H1 (cell line): ENCODE measurements around the gene ELFN1. TPM values are rescaled to one million over a fixed set of nuclear protein-coding genes. Genes with fewer than 3 reads are reported as not detected.
A peak's percentile ranks its signal among the peaks of the same experiment; 100 is the strongest.

ENCODE experiments used
- CTCF ChIA-PET: fragments of 300-600 bp; sonication (Branson Sonifier 250); formaldehyde crosslinking; loops from one replicate; lab custom pipeline; 2021; ENCODE audit not compliant: partially characterized antibody; lab: Charles Lee
- POLR2A ChIA-PET: fragments of 300-600 bp; sonication (Branson Sonifier 250); formaldehyde crosslinking; loops from one replicate; lab custom pipeline; 2021; ENCODE audit warnings: inconsistent platforms; ENCODE audit not compliant: partially characterized antibody; lab: Charles Lee
- DNase-seq, 2 experiments: peaks; one replicate each; pipeline versions ENCODE4 v3.0.0 to v3.0.0-alpha.2; 2010 to 2022; ENCODE audit warnings: low spot score in 2 of 2, low read depth in 1 of 2, mixed read lengths in 1 of 2
- FAIRE-seq: peaks from 2 replicates; lab custom pipeline; 2011; peaks lifted over from hg19 to GRCh38; lab: Jason Lieb, UNC
- H2AFZ ChIP-seq: 2 replicates; pipeline ENCODE4 v1.8.1; 2012; ENCODE audit warnings: low read length, inconsistent platforms
- H2AK5ac ChIP-seq: 2 replicates; pipeline ENCODE4 v1.6.1; 2013; ENCODE audit warnings: low read depth, low read length
- H2BK120ac ChIP-seq: replicated peaks from 2 replicates; pipeline ENCODE3; 2013; ENCODE audit warnings: low read depth, low read length, inconsistent platforms
- H2BK12ac ChIP-seq: 2 replicates; pipeline ENCODE4 v1.6.1; 2013; ENCODE audit warnings: low read depth, low read length
- H2BK15ac ChIP-seq: 2 replicates; pipeline ENCODE4 v1.6.1; 2013; ENCODE audit warnings: low read length
- H2BK20ac ChIP-seq: 2 replicates; pipeline ENCODE4 v1.6.1; 2013; ENCODE audit warnings: low read length
- H2BK5ac ChIP-seq: 2 replicates; pipeline ENCODE4 v1.6.1; 2013; ENCODE audit warnings: low read depth, low read length
- H3K14ac ChIP-seq: 2 replicates; pipeline ENCODE4 v1.6.1; 2013; ENCODE audit warnings: inconsistent platforms; ENCODE audit not compliant: insufficient read length
- H3K18ac ChIP-seq: 2 replicates; pipeline ENCODE4 v1.6.1; 2013; ENCODE audit warnings: low read length; ENCODE audit errors: extremely low read depth
- H3K23ac ChIP-seq: 2 replicates; pipeline ENCODE4 v1.6.1; 2013; ENCODE audit warnings: inconsistent platforms; ENCODE audit not compliant: insufficient read length
- H3K23me2 ChIP-seq: 2 replicates; pipeline ENCODE4 v1.6.1; 2013; ENCODE audit warnings: low read depth, low read length
- H3K27ac ChIP-seq: 2 replicates; pipeline ENCODE4 v1.6.1; 2011; ENCODE audit warnings: low read depth, low read length, inconsistent platforms
- H3K27me3 ChIP-seq, 4 experiments: replicated peaks in 1 of 4; 1 replicate in 1 of 4; 2 replicates in 3 of 4; pipeline versions ENCODE4 v1.6.1 to v1.8.1; 2011 to 2013; ENCODE audit warnings: low read length in 3 of 4, mild to moderate bottlenecking in 3 of 4, inconsistent platforms in 2 of 4, mixed read lengths in 2 of 4, moderate library complexity in 1 of 4; ENCODE audit not compliant: control insufficient read depth in 3 of 4, insufficient read depth in 3 of 4; ENCODE audit errors: extremely low read depth in 1 of 4
- H3K36me3 ChIP-seq, 4 experiments: 2 replicates each; pipeline versions ENCODE4 v1.6.1 to v1.8.1; 2011 to 2013; ENCODE audit warnings: mild to moderate bottlenecking in 4 of 4, low read length in 3 of 4, moderate library complexity in 2 of 4, control low read depth in 1 of 4, inconsistent platforms in 1 of 4; ENCODE audit not compliant: insufficient read depth in 4 of 4, control insufficient read depth in 2 of 4
- H3K4ac ChIP-seq: replicated peaks from 2 replicates; pipeline ENCODE3; 2013; ENCODE audit warnings: low read length, low read depth, mixed read lengths, inconsistent platforms; ENCODE audit not compliant: insufficient read length
- H3K4me1 ChIP-seq, 4 experiments: replicated peaks in 1 of 4; 1 replicate in 1 of 4; 2 replicates in 3 of 4; pipeline versions ENCODE4 v1.6.1 to v1.8.1; 2011 to 2013; ENCODE audit warnings: low read length in 3 of 4, inconsistent platforms in 2 of 4, mixed read lengths in 1 of 4; ENCODE audit not compliant: insufficient read depth in 4 of 4, control insufficient read depth in 3 of 4
- H3K4me2 ChIP-seq, 2 experiments: 2 replicates each; pipeline versions ENCODE4 v1.6.1 to v1.8.1; 2011 to 2013; ENCODE audit warnings: low read depth in 2 of 2, low read length in 2 of 2, control low read depth in 1 of 2, inconsistent platforms in 1 of 2, mild to moderate bottlenecking in 1 of 2; ENCODE audit not compliant: insufficient read depth in 1 of 2
- H3K4me3 ChIP-seq, 4 experiments: fragments of 200-600, 300-600 bp in 1 of 4; sonication (generic), shearing (Covaris generic), sonication (Bioruptor Twin) in 1 of 4; 2 replicates each; pipeline versions ENCODE4 v1.5.1 to v1.8.1; 2011 to 2016; ENCODE audit warnings: low read length in 4 of 4, low read depth in 3 of 4, control low read depth in 2 of 4, inconsistent platforms in 2 of 4, mild to moderate bottlenecking in 2 of 4, mixed read lengths in 1 of 4, moderate library complexity in 1 of 4; ENCODE audit not compliant: insufficient read depth in 2 of 4; ENCODE audit errors: extremely low read depth in 1 of 4
- H3K56ac ChIP-seq: replicated peaks from 2 replicates; pipeline ENCODE3; 2013; ENCODE audit warnings: low read depth, mild to moderate bottlenecking, mixed read lengths, low read length, inconsistent platforms; ENCODE audit not compliant: insufficient read length
- H3K79me1 ChIP-seq: 2 replicates; pipeline ENCODE4 v1.6.1; 2013; ENCODE audit warnings: low read depth, low read length, control low read depth
- H3K79me2 ChIP-seq, 2 experiments: 2 replicates each; pipeline versions ENCODE4 v1.6.1 to v1.8.1; 2012 to 2013; ENCODE audit warnings: low read length in 2 of 2, mild to moderate bottlenecking in 2 of 2, inconsistent platforms in 1 of 2; ENCODE audit not compliant: insufficient read depth in 2 of 2, control insufficient read depth in 1 of 2
- H3K9ac ChIP-seq, 4 experiments: replicated peaks in 1 of 4; 1 replicate in 1 of 4; 2 replicates in 3 of 4; pipeline versions ENCODE4 v1.6.1 to v1.8.1; 2011 to 2013; ENCODE audit warnings: low read depth in 3 of 4, low read length in 3 of 4, control low read depth in 2 of 4, mild to moderate bottlenecking in 2 of 4, moderate library complexity in 2 of 4, inconsistent platforms in 1 of 4; ENCODE audit errors: extremely low read depth in 1 of 4
- H3K9me3 ChIP-seq, 2 experiments: 2 replicates each; pipeline versions ENCODE4 v1.6.1 to v1.8.1; 2012 to 2013; ENCODE audit warnings: mild to moderate bottlenecking in 2 of 2, moderate library complexity in 2 of 2, control low read depth in 1 of 2, inconsistent platforms in 1 of 2, low read depth in 1 of 2, low read length in 1 of 2, mixed read lengths in 1 of 2; ENCODE audit not compliant: insufficient read depth in 2 of 2
- H4K20me1 ChIP-seq, 2 experiments: replicated peaks in 1 of 2; 2 replicates each; pipeline versions ENCODE3 to v1.8.1; 2011 to 2013; ENCODE audit warnings: inconsistent platforms in 2 of 2, low read length in 2 of 2, mild to moderate bottlenecking in 1 of 2; ENCODE audit not compliant: insufficient read depth in 2 of 2, control insufficient read depth in 1 of 2
- H4K5ac ChIP-seq: 2 replicates; pipeline ENCODE4 v1.6.1; 2013; ENCODE audit warnings: low read length, low read depth, mixed read lengths, inconsistent platforms; ENCODE audit not compliant: insufficient read length
- H4K8ac ChIP-seq: 2 replicates; pipeline ENCODE4 v1.8.0; 2013; ENCODE audit warnings: mild to moderate bottlenecking, moderate library complexity, low read length, inconsistent platforms; ENCODE audit not compliant: insufficient read depth; ENCODE audit errors: extremely low read depth
- H4K91ac ChIP-seq: replicated peaks from 2 replicates; pipeline ENCODE3; 2013; ENCODE audit warnings: low read length, mixed read lengths, inconsistent platforms; ENCODE audit not compliant: insufficient read length
- CBX5 ChIP-seq: fragments of 300-800, 300-1000 bp; sonication (generic); IDR thresholded peaks from 2 replicates; pipeline ENCODE4 v1.7.1; 2016; ENCODE audit warnings: antibody characterized with exemption, low read length, low read depth
- FOSL1 ChIP-seq: IDR thresholded peaks from 2 replicates; pipeline ENCODE4 v1.6.1; 2011; ENCODE audit warnings: mild to moderate bottlenecking, low read depth, low read length, moderate library complexity; ENCODE audit not compliant: insufficient read depth
- RNF2 ChIP-seq: fragments of 200-900, 300-1000 bp; sonication (generic); IDR thresholded peaks from 2 replicates; pipeline ENCODE4 v1.7.1; 2016; ENCODE audit warnings: borderline replicate concordance, low read depth, mild to moderate bottlenecking, antibody characterized with exemption, low read length; ENCODE audit not compliant: poor library complexity, severe bottlenecking; ENCODE audit errors: missing control alignments
- WGBS, 2 experiments: shearing (Covaris generic) in 1 of 2; methylation state at CpG; one replicate each; pipeline versions ENCODE4 v1.1.6 to v1.1.7; 2013 to 2015; ENCODE audit warnings: low lambda C conversion rate in 2 of 2, mixed read lengths in 2 of 2, inconsistent platforms in 1 of 2, low coverage in 1 of 2, missing lambda C conversion rate in 1 of 2; ENCODE audit not compliant: insufficient replicate concordance in 2 of 2, insufficient coverage in 1 of 2, insufficient read length in 1 of 2; ENCODE audit errors: extremely low coverage in 1 of 2, missing lambda C conversion rate in 1 of 2; 5-methylcytosine and 5-hydroxymethylcytosine counted together
- polyA plus RNA-seq, 7 experiments: library from polyadenylated mRNA; depleted of rRNA in 3 of 7; stranded (reverse) in 5 of 7; unstranded in 2 of 7; fragments of >200 nt in 5 of 7; fragments of 200-250 nt in 2 of 7; gene quantifications; 1 replicate in 5 of 7; 2 replicates in 1 of 7; 4 replicates in 1 of 7; pipeline versions ENCODE4 v1.2.1 to v1.2.3, GENCODE V29; 2011 to 2013; ENCODE audit warnings: missing spikeins in 2 of 7, mixed read lengths in 2 of 7
- total RNA-seq: library from RNA; stranded (reverse); fragmentation: NEBNext Ultra II Directional; extraction: Animal tissue kit (Norgen Biotek cat#: 25700); gene quantifications from 2 replicates; pipeline ENCODE4 v1.2.1, GENCODE V29; 2021

The ELFN1 gene
- total and polyA plus RNA-seq, 2 of the 8 experiments (the other 6 are each of a cell fraction or from before 2014, with no cell fraction given), result 2.0 to 4.5 TPM

GRCh38 chr7:1624999-1625927 lies 44.8 kb upstream of the ELFN1 start:
- 86% methylated on average over 17 of the region's 18 CpGs; no CpG with 5 or more reads in 1 of the 2 experiments for WGBS, 2 experiments
- no peak for DNase-seq
- CTCF ChIA-PET, result interaction anchor here (0.7 to 3.1 kb wide), 3 partner anchors 13 to 39 kb away, joined by 4 to 12 read pairs (median 7); no protein-coding TSS in a partner anchor

More at GRCh38 chr7:1624999-1625927, 44.8 kb upstream of the ELFN1 start:
- Histone ChIP-seq H2BK15ac (no peak overlapping the region), H4K5ac (no peak overlapping the region), H3K9ac (no peak overlapping the region), H2AK5ac (no peak overlapping the region), H3K23ac (no peak overlapping the region), H3K56ac (no peak overlapping the region), H3K4me1 (no peaks in the 10 kb centered on the region), H3K27ac (no peak overlapping the region), H2BK20ac (no peak overlapping the region), H3K18ac (no peak overlapping the region), H3K27me3 (no peaks in the 10 kb centered on the region), H2BK12ac (0 out of 2 replicates have a peak overlapping the region, but pooled peaks have one; percentile 27), H3K23me2 (no peaks in the 10 kb centered on the region), H4K8ac (peak overlapping the region; percentile 46; the same call in 1 of the 2 replicates), H3K4me3 (no peak overlapping the region), H3K4me2 (no peak overlapping the region), H3K9me3 (no peaks in the 10 kb centered on the region), H4K91ac (no peak overlapping the region), H3K4ac (no peak overlapping the region), H3K14ac (no peak overlapping the region), H2BK5ac (no peak overlapping the region), H4K20me1 (no peaks in the 10 kb centered on the region), H2AFZ (no peak overlapping the region; the same call in 1 of the 2 replicates), H3K79me2 (no peaks in the 10 kb centered on the region), H3K36me3 (no peaks in the 10 kb centered on the region), H3K79me1 (no peaks in the 10 kb centered on the region), H2BK120ac (no peak overlapping the region)
- POLR2A ChIA-PET, result no interaction called here
- TF ChIP-seq FOSL1 (no peak), CBX5 (no peak), RNF2 (no peak)
- no peak for FAIRE-seq
